HG03469 (cell line): Measurements from ENCODE around the gene CASKIN2.
"Not testable (repeated sequence)": the region's sequence is repeated elsewhere in the genome, so short reads cannot be mapped to it uniquely, and the experiment has no call there.

Experiments
- ATAC-seq: cut with Tn5 transposase; IDR thresholded peaks from one replicate; pipeline ENCODE4 v1.9.1; 2021; ENCODE audit warnings: mild to moderate bottlenecking, moderate library complexity, moderate number of reproducible peaks; ENCODE audit not compliant: unreplicated experiment

Gene CASKIN2

DNA sequence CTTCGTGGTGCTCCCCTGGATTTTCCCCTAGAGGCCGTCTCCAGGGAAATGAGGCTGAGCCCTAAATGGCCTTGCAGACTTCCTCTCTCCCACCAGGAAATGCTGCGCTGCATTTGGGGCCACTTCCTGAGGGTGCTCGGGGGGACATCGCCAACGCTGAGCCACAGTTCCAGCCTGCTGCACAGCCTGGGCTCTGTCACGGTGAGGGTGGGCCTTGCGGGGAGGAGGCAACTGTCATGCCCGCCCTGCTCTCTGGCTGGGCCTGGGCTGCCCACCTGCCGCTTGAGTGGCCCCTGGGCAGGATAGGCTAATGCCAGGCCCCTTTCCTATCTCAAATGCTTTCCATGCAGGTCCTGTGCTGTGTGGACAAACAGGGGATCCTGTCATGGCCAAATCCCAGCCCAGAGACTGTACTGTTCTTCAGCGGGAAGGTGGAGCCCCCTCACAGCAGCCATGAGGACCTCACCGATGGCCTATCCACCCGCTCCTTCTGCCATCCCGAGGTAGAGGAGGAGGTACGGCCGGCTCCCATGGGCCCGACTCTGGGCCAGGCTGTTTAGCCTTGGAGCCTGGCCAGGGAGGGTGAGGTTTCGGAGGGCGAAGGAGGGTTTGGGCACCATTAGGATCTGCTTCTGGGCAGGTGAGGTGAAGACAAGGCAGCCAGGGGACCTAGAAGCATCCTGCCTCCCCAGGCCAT, 24.2 kb downstream of the CASKIN2 start:
- ATAC-seq, result no peak

DNA sequence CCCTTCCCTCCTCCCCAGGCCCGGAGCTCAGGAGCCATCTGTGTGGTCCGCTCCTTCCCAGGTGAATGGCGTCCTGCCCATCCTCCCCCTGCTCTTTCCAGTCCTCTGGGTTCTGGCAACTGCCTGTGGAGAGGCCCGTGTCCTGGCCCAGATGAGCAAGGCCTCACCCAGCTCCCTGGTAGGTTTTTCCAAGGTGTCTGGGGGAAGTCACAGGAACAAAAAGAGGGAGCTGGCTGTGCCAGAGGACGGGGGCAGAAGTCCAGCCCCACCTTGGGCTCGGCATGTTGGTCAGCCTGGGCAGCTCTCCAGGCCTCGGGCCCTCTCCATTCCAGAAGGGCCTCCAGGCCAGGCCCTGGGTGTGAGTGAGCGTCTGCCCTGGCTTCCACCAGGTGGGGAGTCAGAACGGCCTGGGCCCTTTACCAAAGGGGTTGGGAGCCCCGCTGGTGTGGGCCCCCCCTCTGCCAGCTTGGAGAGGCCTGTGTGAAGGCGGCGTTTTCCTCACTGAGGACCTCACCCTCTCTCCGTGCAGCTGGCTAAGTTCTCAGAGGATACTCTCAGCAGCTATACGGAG, 25.1 kb downstream of the CASKIN2 start:
- no peak for ATAC-seq

DNA sequence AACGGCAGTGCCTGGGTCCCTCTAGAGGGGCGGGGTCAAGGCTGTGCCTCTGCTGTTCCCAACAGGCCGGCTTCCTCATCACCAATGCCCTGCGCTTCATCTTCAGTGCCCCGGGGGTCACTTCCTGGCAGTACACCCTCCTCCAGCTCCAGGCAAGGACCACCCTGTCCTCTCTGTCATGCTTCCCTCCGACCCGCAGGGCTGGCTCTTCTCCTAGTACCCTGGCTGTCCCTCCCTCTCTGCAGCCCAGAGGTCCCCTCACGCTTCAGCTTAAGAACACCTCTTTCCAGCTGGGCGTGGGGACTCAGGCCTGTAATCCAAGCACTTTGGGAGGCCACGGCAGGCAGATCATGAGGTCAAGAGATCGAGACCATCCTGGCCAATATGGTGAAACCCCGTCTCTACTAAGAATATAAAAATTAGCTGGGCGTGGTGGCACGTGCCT, 25.8 kb downstream of the CASKIN2 start:
- no peak for ATAC-seq

DNA sequence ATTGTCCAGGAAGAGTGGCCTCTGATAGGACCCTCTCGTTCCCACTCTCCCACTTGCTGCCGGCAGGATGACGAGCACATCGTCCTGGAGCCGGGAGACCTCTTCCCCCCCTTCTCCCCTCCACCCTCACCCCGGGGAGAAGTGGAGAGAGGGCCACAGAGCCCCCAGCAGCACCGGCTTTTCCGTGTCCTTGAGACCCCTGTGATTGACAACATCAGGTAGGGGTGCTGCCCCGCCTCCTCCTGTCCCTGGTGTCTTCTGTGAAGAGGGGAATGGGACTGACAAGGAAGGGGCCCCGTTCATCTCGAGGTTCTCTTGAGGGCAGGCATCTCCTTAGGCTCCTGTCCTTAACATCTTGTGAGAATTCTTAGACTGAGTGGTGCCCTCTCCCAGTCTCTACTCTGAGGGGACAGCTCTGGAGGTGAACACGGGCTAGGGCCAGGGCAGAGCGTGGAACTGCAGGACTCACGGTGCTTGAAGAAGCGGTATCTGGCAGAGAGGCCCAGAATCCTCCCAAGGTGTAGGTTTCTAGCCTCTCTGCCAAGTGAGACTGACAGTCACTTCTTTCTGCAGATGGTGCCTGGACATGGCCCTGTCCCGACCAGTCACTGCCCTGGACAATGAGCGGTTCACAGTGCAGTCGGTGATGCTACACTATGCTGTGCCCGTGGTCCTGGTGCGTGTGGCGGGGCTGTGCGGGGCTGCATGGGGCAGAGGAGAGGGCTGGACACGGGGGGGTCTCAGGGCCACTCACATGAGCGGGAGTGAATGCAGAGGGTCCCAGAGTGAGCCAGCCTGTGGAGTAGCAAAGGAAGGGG, 26.4 kb downstream of the CASKIN2 start:
- ATAC-seq, result no peak

DNA sequence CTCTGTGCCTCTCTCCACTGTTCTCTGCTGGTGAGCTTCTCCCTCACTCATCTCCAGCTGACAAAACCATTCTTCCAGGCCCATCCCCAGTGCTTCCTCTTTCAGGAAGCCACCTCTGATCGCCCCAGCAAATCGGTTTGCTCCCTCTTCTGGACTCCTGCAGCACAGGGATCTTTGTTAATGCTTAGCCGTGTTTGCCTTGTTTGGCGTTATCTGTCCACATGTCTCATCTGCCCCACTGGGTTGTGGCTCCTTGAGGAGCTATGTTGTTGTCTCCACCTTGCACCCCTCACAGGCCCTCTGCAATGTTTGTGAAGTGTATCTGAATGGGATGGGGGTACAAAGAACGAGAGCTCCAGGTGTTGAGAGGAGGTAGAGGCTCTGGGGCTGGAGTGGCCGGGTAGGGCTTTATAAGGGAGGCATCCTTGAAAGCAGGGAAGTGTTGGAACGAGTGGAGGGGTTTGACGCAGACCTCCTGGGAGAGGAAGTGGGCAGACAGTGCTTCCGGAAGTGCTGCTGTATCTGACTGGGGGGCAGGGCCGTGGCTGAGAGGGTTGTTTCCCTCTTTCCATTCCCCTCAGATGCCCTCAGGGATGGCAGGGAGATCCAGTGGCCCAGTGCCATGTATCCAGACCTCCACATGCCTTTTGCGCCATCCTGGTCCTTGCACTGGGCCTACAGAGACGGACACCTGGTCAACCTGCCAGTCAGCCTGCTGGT, 27.8 kb downstream of the CASKIN2 start:
- ATAC-seq, result no peak

DNA sequence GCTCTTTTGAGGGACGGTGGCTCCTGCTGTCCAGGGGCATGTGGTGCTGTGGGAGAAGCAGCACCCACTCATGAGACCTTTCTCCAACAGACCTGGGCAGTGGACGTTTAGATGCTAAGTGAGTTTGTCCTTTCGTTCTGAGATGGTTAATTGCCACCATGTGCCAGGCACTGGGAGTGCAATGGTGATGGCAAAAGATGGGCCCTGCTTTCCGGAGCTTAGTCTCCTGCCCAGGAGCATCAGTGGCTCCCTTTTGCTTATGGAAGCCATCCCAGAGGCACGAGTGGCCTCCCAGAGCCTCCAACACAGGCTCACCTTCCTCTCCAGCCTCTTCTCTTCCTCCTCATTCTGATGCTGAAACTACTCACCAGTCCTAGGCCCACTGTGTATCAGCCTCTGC, 28.4 kb downstream of the CASKIN2 start:
- no peak for ATAC-seq

DNA sequence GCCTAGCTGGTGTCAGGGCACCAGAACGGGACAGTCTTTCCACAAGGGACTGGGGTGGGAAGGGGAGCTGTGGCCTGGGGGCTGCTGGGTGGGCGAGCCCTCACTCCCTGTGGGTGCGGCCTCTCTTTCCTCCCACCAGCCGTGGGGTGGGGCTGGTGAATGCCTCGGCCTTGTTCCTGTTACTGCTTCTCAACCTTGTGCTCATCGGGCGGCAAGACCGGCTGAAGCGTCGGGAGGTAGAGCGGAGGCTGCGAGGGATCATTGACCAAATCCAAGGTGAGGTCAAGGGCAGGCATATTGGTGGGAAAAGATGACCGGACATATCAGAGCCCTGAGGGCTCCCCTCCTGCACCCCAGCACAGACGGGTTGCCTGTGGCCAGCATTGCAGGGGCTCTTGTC, 29.2 kb downstream of the CASKIN2 start:
- ATAC-seq, result no peak

DNA sequence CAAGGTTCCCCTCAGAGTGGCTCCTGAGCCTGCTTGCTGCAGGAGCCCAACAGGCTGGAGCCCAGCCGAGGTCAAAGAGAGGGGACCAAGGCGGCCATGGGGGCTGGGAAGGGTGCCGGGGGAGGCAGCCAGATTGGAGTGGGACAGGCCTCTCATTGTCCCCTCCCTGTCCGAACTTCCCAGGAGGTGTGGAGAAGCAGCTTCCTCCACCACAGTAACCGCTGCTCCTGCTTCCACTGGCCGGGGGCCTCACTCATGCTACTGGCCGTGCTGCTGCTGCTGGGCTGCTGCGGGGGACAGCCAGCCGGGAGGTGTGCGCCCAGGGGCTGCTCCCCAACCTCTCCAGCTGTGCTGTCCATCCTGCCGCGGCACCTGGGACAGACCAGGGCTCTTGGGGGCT, 29.6 kb downstream of the CASKIN2 start:
- ATAC-seq, result no peak

DNA sequence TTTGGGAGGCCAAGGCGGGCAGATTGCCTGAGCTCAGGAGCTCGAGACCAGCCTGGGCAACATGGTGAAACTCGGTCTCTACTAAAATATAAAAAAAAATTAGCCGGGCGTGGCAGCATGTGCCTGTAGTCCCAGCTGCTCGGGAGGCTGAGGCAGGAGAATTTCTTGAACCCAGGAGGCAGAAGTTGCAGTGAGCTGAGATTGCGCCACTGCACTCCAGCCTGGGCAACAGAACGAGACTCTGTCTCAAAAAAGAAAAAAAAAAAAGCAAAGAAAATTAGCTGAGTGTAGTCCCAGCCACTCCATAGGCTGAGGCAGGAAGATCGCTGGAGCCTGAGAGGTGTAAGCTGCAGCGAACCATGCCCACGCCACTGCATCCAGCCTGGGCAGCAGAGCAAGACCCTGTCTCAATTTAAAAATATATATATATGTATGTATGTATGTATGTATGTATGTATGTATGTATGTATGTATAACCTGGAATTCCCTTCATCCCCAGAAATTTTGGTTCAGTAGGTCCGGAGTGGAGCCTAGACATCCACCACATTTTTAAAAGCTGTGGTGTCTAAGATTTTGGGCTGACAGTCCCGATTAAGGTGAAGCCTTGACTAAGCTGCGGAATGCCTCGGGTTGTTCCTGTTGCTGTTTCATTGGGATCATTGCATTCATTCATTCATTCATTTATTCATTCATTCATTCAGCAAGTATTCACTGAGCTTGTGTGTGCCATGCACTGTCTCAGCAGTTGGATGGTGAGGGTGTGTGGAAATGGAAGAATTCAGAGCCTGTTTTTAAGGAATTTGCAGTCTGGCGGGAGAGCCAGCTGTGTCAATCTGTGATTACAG, 33.0 kb downstream of the CASKIN2 start:
- ATAC-seq, result no peak

DNA sequence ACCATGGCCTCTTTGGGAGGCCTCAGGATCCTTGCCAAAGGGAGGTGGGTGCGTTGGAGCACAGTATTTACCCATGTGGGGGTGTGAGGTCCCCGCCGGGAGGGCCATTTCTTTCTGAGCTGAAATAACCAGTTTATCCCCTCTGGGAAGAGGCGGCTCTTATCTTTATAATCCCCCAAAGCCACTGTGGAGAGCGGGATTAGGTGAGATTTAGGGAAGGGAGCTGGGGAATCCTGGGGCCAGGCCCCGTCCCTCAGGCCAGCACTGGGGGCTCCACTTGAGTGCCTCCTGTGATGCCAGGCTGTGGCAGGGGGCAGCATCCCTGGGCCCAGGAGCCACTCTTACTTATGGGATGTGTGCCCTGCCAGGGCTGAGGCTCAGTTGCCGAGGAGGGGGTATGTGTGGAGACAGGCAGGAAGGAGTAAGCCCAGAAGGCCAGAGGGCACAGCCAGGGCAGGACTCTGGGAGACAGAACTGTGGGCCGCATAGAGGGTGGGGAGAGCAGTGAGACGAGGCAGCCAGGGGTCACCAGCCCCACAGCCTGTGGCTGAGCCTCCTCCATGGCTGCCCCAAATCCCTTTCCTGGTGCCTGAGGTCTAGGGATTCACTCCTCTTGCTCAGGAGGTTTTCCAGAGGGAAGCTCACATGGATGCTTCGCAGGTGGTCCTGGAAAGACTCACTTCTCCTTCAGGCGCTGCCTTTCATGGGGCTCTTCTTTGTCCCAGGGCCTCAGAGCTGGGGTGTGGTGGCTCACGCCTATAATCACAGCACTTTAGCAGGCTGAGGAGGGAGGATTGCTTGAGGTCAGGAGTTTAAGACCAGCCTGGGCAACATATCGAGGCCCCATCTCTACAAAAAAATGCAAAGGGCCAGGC, 33.9 kb downstream of the CASKIN2 start:
- no peak for ATAC-seq

DNA sequence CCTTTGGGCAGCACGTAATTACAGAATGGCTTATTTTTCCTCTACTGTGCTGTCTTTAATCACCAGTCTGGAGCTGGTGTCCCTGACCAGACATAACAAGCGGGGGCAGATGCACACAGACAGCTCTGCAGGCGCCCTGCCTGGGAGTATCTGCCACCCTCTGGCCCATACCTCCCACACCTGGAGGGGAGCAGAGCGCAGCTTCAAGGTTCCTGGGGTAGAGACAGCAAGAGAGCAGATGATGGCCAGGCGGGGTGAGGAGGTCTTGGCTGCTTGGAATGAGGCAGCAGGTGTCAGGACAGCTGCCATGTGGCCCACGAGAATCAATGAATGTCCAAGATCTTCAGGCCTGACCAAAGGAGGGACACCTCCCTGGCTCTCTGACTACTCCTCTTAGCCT, 35.1 kb downstream of the CASKIN2 start:
- no peak for ATAC-seq

DNA sequence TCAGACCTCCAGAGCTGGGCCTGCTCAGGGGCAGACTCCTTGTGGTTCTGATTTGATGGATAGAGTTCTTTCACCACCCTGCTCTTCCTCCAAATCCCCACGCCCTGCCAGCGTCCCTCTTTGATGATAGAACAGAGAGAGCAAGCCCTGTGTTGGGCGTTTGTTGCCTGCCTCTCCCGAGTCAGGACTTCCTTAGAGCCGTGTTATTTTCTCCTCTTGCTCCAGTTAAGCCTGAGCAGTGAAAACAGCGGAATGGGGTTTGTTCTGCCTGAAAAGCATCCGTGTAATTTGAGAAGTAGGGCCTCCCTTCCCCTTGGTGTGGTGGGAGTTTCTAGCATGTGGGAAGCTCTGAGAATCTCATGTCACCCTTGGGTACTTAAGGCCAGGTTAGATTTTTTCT, 36.8 kb downstream of the CASKIN2 start:
- ATAC-seq, result no peak

DNA sequence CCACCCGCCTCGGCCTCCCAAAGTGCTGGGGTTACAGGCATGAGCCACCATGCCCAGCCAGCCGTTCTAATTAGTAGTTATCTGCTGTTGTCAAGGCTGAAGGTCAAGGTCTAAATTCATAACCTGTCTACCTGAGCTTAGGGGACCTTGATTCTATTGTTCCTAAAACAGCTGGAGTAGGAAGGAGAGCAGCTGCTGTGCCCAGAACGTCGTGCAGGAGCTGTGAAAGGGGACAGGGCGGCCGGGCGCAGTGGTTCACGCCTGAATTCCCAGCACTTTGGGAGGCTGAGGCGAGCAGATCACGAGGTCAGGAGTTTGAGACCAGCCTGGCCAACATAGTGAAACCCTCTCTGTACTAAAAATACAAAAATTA, 37.9 kb downstream of the CASKIN2 start:
- ATAC-seq, result not testable (repeated sequence)

DNA sequence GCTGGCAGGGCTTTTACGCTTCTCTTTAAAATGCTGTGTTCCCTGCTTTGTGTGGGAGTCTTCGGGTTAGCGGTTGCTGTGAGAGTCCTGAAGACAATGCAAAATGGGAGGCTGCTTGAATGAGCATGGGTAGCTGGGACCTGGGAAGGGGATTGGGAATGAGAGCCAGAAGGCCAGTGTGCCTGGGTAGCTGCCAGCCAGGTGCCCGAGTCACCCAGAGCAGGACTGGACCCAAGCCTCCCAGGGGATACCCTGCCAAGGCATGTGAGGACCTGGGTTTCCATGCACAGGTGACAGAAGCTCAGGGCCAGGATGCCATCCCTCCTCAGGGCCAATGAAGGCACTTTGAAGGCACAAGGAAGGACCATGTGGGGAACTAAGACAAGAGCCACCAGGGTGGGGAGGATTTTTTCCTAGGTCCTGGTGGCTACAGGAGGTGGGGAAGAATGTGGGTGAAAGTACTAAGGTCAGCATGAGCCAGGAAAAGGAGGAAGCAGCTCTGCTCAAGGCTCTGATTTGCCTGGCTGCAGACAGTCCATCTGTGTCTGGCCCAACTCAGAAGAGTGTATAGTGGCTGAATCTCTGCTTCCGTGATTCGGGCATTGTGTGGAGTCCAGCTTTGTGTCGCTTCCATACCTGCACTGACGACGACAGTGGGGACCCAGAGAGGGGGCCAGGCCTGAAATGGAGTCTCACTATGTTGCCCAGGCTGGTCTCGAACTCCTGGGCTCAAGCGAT, 38.4 kb downstream of the CASKIN2 start:
- ATAC-seq, result no peak

DNA sequence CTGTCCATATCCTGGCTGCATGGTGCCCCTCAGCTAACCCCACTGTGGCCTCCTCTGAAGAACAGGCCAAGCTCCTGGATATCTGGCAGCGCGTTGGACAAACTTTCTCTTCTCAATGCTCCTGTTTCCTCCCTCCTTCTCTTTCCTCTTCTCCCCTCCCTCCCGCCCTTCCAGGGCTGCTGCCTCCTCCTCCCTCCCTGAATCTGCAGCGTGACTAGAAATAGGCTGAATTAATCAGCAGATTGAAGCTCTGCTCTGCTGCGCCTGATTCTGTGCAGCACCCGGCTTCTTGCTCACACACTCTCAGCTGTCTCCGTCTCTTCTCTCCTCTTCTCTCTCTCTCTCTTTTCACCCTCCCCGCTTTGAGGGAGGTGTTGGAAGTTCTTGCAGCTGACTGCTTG, 39.1 kb downstream of the CASKIN2 start:
- ATAC-seq, result no peak

DNA sequence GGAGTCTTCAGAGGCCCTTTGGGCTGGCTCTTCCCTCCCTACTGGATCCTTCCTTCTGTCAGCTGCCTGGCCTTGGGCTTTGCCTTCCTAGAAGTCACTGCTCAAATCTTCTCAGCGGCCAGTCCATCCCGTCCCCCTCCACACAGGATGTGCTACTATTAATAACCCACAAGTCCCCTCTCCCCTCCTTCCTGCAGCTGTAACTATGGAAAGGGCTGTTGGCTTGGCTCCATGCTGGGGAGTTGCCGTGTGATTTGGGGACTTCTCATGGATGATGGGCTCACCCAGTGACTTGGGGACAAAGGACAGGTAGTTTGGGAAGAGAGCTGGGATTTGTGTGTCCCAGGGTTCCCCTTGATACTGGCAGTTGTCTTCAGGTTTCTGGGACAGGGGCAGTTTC, 39.5 kb downstream of the CASKIN2 start:
- ATAC-seq, result no peak

DNA sequence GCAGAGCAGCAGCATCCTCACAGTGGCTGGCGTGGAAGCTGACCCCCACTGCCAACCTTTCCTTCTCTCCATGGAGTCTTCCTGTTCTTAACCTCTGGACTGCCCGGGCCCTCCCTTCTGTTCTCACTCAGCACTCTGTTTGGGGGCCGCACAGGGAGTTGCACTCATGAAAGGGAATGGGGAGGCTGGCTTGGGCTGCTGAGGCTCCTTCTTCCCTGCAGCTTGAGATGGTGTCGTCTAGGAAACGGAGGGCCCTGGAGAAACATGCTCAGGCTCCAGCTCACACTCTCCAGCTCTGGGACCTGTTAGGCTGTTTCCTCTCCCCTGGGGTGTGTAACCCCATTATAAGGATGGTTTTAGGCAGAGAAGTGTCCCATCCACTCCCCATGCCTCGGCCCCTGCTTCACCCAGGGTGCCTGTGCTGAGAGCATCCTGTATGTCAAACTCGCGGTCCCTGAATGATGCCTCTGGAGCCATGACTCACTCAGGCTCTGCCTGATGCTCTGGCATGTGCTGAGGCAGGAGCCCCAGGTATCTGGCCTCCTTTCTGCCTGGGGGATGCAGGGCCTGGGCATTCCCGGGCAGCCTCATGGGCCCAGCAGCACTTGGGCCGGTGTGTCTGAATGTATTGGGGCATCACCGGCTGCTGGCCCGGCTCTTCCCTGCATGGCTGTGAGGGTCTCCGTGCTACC, 40.0 kb downstream of the CASKIN2 start:
- ATAC-seq, result no peak

DNA sequence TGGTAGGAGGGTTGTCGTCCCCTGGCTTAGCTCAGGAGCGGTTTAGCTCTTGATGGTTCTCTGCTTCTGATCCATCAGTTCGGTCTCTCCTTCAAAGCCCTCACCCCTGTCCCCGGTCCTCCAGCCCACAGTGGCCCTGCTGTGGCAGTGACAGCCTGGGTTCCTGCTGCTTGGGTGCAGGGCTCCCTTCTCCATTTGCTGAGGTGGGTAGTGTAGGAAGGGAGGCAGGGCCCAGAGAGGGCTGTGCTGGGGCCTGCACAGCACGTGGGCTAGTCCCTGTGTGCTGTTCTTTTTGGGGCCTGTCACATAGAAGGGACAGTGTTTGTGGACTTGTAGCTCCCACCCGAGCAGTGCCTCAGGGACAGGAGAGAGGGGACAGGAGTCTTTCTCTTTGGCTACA, 40.6 kb downstream of the CASKIN2 start:
- no peak for ATAC-seq
